GM21447 (cell line): Measurements from ENCODE around the gene CPA2.
"Not testable (repeated sequence)": the region's sequence is repeated elsewhere in the genome, so short reads cannot be mapped to it uniquely, and the experiment has no call there.

Experiments used
- ATAC-seq: cut with Tn5 transposase; IDR thresholded peaks from one replicate; pipeline ENCODE4 v1.9.1; 2021; ENCODE audit not compliant: unreplicated experiment

CPA2 gene

DNA sequence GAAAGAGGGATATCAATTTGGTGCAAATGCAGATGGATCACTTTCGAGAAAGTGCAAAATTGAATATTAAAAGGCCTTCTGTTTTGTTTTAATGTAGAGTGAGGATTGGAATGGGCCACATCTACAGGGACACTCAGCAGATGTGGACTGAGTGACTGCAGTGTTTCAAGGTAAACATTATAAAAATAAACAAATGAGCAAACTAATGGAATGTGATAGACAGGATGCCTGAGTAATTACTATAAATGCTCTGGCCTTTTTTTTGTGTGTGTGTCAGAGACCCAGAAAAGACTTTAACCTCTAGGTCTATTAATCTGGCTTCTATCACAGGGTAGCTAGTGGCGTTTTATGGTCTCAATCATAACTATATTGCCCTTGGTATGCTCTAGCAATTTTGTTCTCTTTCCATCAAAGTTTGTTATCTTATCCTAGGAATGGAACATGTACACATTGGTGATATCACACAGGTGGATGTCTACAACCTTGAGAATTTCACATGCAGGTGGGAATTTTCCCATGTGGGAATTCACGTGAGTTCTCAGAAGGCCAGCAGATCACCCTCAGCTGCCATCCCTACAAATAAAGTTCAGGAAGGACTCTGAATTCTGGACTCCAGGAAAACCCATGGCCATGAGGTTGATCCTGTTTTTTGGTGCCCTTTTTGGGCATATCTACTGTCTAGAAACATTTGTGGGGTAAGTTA is at the start of gene CPA2:
Gene CPA2 (plus strand): TSS at position 606 of the 703 bp plus-strand sequence. CDS start 19 bp downstream, at position 625.
- ATAC-seq, result no peak

DNA sequence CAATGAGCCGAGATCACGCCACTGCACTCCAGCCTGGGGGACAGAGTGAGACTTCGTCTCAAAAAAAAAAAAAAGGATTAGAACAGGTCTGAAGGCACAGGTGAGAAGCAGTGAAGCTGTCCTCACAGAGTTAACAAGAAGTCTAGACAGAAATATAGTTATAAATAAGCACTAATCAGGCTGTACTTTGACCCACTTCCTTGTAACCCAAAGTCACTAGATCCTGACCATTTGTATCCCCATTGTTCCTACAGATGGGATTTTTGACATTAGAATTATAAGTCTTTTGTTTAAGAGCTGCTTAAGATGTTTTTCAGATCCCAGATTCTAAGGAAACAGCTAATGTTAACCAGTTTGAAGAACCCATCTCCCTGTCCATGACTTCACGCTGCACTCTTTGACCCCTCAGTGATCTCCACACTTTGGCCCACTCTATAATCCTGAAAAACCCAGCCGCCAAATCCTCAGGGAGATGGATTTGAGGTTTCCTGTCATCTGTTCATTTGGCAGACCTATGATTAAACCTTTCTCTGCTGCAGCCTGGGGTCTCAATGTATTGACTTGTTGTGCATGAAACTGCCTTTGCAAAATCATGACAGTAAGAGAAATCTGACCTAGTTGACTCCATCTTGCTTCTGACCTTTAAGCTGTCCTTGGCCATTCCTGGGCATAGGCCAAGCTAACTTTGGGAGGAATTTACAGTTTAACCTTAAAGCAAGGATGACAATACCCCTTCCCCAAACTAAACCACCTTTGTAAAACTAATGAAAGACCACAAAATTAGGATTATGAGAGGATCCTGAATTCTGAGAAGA is 47.6 kb upstream of the CPA2 start:
- ATAC-seq, result no peak

- ATAC-seq, result no peak
Observed at GRCh38 chr7:130219871-130220270, 46.8 kb upstream of the CPA2 start.

- no peak for ATAC-seq
Observed at GRCh38 chr7:130221746-130222145, 44.9 kb upstream of the CPA2 start.

DNA sequence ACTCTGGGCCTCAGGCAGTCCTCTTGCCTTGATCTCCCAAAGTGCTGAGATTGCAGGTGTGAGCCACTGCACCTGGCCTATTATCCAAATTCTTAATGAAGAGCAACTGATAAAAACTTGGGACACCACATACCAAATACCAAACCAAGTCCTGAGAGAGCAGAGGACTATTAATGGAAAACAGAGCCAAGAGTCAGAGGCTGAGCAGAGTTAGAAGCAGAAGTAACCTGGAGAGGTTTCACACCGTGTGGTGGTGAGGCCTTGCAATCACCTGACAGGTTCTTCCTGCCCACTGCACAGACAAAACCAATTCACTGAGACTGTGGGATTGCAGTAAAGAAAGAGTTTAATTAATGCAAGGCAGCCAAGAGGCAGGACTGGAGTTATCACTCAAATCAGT is 43.0 kb upstream of the CPA2 start:
- no peak for ATAC-seq

DNA sequence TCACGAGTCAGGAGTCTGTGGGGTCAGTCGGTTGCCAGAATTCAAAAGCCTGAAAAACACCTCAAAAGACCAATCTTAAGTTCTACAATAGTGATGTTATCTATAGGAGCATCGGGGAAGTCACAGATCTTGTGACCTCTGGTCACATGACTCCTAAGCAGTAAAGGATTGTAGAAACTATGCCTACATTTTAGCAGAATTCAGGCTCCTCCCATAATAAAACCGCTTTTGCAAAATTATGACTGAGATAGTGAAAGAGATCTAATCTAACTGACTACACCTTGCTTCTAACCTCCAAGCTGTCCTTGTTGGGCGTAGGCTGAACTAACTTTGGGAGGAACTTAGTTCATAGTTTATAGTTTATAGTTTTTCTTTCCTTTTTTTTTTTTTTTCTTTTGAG is 42.5 kb upstream of the CPA2 start:
- ATAC-seq, result no peak

DNA sequence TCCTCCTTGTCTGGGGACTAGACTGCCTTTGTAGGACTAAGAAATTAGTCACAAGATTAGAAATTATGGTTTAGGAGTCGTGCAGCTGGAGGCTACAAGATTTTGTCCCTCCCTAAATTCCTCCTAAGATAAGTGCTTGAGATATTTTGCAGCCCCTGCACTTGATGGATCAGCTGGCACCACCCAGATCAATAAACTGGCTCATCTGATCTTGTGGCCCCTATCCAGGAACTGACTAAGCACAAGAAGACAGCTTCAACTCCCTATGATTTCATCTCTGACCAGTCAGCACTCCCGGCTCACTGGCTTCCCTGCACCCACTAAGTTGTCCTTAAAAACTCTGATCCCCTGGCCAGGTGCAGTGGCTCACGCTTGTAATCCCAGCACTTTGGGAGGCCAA is 41.7 kb upstream of the CPA2 start:
- ATAC-seq, result not testable (repeated sequence)

DNA sequence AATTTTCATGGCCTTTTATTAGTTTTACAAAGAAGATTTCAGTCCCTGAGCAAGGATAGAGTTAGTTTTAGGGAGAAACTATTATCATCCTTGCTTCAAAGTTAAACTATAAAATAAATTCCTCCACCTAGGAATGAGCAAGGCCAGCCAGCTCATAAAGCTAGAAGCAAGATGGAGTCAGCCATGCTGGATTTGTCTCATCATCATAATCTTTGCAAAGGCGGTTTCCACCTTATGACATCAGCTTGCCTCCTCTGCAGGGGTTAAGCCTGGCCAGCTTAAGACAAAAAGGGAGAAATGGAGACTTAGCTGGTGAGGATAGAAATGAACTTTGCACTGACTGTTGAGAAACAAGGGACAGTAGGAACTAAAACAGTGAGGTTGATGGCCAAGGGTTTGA is 40.3 kb upstream of the CPA2 start:
- no peak for ATAC-seq

GRCh38 chr7:130227883-130228575 is 38.6 kb upstream of the CPA2 start:
- ATAC-seq, result no peak

- ATAC-seq, result no peak
Observed at GRCh38 chr7:130228840-130229502, 37.7 kb upstream of the CPA2 start.

DNA sequence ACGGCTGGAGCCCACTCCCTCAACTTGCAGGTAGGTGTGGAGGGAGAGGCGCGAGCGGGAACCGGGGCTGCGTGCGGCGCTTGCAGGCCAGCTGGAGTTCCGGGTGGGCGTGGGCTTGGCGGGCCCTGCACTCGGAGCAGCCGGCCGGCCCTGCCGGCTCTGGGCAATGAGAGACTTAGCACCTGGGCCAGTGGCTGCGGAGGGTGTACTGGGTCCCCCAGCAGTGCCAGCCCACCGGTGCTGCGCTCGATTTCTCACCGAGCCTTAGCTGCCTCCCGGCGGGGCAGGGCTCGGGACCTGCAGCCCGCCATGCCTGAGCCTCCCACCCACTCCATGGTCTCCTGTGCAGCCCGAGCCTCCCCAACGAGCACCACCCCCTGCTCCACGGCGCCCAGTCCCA is 36.7 kb upstream of the CPA2 start:
- not testable (repeated sequence) for ATAC-seq

GRCh38 chr7:130231792-130232191 is 34.9 kb upstream of the CPA2 start:
- no peak for ATAC-seq

DNA sequence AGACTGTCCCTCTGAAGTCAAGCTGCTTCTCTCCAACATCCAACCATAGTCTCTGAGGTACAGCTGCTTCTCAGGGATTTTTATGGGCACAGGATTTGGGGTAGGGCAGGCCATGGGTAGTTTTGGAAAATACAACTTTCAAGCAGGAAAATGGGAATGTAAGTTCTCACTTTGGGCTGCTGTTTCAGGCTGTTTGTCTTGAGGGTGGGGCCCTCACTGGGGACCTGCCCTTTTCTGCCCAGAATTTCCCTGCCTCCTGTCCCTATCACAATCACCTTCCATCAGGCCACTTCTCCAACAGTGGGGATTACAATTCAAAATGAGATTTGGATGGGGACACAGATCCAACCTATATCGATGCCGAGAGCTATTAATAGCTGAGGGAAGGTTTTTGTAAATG is 34.5 kb upstream of the CPA2 start:
- ATAC-seq, result no peak

DNA sequence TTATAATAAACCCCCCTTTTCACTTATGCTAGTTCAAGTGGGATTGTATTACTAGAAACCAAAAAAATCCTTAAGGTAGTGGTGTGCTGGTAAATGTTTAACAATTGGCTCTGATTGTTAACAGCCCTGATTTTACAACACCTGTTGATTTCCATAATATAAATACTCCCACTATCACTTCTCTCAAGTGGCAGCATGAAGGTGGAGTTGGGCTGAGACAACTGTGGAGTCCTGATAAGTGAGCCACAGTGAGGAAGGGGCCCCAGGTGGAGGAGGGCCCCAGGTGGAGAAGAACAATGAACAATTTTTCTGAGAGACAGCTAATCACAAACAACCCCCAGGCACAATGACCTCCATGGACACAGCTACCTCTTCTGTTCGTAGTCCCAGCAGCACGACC is 32.6 kb upstream of the CPA2 start:
- no peak for ATAC-seq

DNA sequence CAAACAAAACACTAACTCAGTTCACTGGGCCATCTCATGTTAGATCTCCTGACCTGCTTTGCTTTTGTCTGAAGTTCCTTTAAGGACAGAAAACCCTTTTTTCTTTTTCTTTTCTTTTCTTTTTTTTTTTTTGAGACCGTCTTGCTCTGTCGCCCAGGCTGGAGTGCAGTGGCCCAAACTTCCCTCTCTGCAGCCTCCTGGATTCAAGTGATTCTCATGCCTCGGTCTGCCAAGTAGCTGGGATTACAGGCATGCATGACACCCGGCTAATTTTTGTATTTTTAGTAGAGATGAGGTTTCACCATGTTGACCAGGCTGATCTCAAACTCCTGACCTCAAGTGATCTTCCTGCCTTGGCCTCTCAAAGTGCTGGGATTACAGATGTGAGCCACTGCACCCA is 30.3 kb upstream of the CPA2 start:
- ATAC-seq, result not testable (repeated sequence)

- no peak for ATAC-seq
Observed at GRCh38 chr7:130240240-130240639, 26.4 kb upstream of the CPA2 start.

- ATAC-seq, result no peak
Observed at GRCh38 chr7:130242198-130243014, 24.3 kb upstream of the CPA2 start.

DNA sequence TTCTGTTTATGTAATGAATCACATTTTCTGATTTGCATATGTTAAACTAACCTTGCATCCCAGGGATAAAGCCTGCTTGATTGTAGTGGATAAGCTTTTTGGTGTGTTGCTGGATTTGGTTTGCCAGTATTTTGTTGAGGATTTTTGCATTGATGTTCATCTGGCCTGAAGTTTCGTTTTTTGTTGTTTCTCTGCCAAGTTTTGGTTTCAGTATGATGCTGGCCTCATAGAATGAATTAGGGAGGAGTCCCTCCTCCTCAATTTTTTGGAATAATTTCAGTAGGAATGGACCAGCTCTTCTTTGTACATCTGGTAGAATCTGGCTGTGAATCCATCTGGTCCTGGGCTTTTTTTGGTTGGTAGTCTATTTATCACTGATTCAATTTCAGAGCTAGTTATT is 23.2 kb upstream of the CPA2 start:
- ATAC-seq, result not testable (repeated sequence)

DNA sequence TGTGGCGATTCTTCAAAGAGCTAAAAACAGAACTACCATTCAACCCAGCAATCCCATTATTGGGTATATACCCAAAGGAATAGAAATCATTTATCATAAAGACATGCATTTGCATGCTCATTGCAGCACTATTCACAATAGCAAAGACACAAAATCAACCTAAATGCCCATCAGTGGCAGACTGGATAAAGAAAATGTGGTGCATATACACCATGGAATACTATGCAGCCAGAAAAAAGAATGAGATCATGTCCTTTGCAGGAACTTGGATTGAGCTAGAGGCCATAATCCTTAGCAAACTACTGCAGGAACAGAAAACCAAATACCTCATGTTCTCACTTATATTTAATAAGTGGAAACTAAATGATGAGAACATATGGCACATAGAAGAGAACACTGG is 20.2 kb upstream of the CPA2 start:
- not testable (repeated sequence) for ATAC-seq

DNA sequence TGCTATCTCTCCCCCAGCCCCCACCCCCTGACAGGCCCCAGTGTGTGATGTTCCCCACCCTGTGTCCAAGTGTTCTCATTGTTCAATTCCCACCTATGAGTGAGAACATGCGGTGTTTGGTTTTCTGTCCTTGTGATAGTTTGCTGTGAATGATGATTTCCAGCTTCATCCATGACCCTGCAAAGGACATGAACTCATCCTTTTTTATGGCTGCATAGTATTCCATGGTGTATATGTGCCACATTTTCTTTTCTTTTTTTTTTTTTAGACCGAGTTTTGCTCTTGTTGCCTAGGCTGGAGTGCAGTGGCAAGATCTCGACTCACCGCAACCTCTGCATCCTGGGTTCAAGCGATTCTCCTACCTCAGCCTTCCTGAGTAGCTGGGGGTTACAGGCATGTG is 17.8 kb upstream of the CPA2 start:
- not testable (repeated sequence) for ATAC-seq
